IPS-NIHi11 (cell line): ENCODE data around the gene S100PBP.

Experiments used
- DNase-seq: peaks from one replicate; pipeline ENCODE4 v3.0.0; 2012; ENCODE audit warnings: mixed read lengths, low spot score

Gene S100PBP

GRCh38 chr1:32888677-32889420 is 71.4 kb downstream of the S100PBP start:
- DNase-seq = no peak

GRCh38 chr1:32889731-32890278 is 72.4 kb downstream of the S100PBP start:
- DNase-seq = no peak

DNA sequence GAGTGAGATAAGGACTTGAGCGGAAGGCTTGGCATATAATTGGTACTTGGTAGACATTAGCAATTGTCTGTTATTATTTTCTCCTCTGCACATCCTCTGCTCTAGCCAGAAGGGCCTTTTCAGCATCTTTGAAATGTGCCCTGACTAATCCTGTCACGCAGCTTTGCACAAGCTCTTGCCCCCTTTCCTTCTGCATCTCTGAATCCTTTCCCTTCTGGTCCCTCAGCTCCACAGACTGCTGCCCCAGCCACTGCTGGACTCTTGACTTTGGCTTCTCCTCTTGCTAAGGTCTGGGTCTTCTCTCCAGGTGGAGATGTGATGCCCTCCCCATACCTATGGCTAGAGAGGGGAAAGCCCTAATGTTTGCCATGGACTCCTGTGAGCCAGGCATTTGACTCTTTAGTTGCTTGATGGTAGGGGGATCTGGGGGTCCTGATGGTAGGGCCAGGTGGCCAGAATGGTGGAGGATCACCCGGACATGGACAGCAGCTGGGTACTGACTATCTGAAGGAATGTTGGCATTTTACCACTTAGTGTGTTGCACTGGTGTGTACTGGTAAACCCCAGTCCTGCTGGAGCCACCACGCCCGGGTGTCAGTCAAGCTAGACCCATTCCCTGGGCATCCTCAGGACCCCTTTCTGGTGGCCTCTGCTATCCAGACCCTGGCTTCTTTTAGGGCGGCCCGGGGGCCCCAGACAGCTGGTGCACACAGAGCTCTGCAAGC is 73.2 kb downstream of the S100PBP start:
- DNase-seq = no peak

DNA sequence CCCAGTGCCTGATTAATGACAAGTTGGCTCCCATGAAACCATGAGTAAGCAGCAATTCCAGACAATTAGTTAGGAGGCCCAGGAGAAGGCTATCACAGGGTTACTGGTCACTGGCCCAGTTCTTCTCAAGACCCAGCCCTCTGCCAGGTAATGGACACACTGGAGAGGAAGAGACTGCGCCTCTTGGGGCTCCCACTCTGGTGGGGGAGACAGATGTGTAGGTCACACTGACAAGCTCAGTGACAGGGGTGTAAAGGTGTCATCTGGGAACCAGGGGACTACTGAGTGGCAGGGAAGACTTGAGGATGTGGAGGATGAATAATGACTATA is 73.8 kb downstream of the S100PBP start:
- DNase-seq = no peak

DNA sequence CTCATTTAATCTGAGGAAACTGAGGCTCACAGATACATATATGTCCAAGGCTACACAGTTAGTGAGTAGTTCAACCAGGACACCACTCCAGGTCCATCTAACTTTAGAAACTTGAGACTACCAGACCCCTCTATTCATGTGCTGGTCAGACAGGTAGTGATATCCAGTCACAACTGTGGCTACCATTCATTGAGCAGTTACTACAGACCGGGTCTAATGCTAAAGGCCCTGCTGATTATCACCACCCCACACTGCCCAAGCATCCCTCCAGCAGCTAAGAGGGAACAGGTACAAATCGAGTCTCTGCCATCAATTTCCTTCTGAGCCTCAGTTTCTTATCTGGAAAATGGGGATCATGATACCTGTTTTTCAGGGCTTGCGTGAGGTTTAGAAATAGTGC is 74.2 kb downstream of the S100PBP start:
- DNase-seq = no peak

DNA sequence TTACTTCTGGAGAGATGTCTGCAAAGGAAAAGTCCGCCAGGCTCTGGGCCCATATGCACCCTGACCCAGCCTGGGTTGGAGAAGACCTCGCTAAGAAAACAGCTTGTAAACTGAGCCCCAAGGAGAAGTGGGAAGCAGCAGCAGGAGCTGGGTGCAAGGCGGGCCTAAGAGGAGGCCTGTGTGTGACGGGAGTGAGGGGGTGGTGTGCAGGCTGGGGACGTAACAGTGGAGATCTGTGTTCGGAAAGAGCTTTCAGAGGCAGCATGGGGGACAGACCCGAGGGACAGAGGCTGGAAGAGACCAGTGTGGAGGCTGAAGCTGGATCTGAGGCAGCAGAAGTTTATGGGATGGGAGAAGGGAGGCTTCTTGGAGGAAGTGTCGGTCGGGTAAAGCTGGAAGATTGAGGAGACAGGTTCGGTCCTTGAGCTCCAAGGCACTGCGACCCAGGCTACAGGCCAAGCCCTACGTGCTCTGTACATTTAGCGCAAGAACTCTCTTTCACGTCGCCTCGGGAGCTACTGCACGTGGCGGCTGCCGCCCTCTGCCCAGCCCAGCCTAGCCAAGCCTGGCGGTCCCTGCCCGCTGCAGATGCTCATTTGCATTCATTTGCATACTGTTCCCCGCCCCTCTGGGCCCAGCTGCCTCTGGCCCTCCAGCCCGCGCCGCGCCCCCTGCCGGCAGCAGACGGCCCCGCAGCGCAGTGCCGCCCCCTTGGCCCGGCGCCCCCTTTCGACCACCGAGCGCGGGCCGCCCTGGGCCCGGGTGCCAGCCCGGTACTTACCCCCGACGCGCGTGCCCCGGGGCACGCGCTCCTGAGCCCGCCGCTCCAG is 75.1 kb downstream of the S100PBP start:
- DNase-seq = peak; percentile 95

GRCh38 chr1:32893198-32894018 is 76.0 kb downstream of the S100PBP start:
- peak; percentile 78 for DNase-seq

DNA sequence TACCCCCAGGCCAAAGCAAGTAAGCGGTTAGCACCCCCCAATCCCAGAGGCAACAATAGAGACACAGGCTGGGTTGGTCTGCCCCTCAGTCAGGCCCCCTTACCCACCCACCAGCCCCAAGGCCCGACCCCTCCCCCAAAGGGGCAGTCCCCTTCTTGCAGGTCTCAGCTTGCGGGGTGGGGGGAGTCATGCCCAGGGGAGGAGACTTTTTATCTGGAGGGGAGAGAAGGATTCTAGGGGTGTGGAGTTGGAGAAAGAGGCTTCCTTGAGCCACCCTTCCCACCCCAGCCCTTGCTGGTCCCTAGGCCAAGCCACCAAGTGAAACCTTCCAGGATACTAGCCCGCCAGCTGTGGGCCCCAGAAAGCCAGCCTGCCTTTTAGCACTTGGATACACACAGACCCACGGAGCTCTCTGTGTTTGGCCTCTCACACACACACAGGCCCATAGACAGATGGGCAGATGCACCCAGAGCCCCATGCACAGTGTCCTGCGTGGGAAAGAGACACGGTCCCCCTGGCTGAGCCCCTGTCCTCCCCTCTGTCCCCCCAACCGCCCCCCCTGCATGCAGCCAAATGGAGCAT is 76.7 kb downstream of the S100PBP start:
- DNase-seq = peak; percentile 56

GRCh38 chr1:32894681-32895080 is 77.2 kb downstream of the S100PBP start:
- DNase-seq = no peak

GRCh38 chr1:32895325-32896215 is 78.1 kb downstream of the S100PBP start:
- no peak for DNase-seq

DNA sequence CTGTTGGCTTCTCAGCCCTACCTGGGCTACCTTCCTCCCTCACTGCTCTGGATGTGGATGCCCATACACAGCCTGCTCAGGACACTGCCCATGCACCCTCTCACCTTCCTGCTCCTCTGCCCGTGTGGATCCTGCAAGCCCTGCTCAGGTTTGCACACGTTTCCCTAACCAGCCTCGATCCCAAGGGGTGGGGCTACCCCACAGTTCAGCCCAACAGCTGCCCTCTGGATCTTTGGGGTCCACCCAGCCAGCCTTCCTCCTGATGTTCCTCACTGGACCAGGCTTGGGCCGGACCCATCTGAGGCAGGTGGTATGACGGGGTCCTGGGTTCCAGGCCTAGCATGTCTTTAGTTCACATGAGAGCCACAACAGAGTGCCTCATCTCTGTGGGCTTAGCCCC is 79.0 kb downstream of the S100PBP start:
- DNase-seq = no peak

- no peak for DNase-seq
These were observed 79.9 kb downstream of the S100PBP start for GRCh38 chr1:32897082-32898049.

DNA sequence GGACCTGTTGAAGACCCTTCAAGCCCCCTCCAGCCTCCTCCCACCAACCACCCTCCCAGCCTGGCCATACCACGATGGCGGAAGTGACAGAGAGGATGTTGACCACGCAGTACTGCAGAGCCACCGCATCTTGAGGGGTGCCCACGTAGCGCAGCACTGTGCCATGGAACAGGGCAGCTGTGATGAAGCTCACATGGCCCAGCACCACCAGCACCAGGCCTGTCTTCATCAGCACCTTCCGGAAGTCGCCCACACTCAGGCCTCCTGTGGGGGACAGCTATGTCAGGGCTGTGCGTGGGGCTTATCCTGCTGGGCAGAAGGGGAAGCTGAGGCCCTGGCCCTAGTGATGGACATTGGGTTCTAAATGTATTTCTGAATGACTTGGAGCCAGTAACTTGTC is 80.6 kb downstream of the S100PBP start:
- no peak for DNase-seq

DNA sequence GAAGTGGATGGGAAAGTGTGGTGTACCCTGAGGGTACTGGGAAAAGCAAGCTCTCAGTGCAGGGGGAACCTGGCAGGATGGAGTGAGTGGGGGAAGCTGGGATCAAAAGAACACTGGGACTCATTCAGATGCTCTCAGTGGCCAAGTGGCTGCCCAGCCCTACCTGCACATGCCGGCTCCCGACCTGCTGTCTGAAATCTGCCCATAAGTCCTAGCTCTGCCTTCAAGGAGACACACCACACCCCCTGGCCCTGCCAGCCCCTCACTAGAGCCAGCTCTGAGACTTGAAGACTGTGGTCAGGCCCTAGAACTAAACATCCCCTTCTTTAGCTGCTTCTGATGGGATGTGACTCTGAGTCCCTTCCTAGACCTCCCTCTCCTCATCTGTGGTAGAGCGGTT is 81.5 kb downstream of the S100PBP start:
- DNase-seq = no peak

DNA sequence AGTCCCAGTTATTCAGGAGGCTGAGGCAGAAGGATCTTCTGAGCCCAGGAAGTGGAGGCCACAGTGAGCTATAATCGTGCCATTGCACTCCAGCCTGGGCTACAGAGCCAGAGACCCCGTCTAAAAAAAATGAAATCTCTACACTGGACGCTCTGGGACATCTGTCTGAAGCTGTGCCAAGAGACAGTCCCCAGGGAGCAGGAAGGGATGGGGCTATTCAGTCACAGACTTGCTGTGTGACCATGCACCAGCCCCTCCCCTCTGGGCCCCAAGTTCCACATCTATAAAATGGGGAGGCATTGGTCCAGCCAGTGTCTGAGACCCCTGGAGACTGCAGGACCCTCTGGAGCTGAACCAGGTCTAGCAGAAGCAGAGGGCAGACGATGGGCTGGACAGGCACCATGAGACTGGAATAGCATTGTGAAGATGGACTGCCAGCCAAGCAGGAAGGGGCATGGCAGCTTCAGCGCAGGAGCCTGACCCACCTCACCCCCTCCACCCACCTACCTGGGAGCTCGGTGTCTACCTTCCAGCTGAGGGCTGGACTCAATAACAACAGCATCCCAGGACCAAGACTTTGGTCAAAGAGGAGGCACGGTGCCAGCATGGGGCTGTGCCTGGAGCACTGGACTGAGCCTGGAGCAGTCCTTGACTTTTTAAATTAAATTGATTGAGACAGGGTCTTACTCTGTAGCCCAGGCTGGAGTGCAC is 82.3 kb downstream of the S100PBP start:
- DNase-seq = no peak

- peak; percentile 32 for DNase-seq
These were observed 83.0 kb downstream of the S100PBP start for GRCh38 chr1:32900371-32900955.

DNA sequence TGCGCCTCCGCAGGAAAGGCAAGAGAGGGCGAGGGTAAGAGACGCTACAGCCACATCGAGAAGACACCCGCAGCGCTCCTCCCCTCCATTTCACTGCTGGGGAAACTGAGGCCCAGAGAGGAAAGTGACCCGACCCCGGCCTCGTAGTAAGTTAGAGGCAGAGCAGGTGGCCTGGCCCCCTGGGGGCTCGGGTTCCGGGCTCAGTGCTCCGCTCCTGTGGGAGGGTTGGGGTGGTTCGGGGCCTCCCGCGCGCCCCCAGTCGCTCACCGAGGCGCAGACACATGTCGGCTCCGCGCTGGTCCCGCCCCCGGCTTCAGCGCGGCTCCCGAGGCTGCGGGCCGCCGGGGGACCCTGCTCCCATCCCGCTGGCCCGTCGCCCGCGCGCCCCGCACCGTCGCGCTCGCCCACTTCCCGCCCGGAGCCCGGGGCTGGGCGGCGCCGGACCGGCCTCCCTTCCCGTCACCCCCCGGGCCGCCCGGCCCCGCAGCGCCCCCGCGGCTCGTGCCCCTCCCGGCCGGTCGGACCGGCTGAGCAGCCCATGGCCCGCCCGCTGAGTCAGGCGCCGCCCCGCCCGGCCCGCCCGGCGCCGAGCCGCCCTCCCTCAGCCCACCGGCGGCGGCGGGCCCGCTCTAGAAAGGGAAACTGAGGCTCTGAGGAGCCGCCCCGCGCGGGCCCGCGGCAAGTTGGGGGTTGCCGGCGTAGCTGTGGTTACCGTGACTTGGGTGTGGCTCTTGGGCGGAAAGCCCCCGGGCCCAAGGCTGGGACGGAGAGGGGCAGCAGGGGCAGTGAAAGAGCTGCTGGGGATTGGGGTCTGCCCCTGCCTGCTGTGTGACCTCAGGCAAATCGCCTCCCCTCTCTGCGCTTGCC is 83.7 kb downstream of the S100PBP start, which contains the start of gene TMEM54:
TSS of gene TMEM54 (minus strand) at position 434 of the 867 bp plus-strand sequence. CDS start at position 283, 151 bp downstream.
- peak; percentile 81 for DNase-seq
